DMS 273 treated with DMSO at 0.1 percent for 48 hours (cell line): Measurements from ENCODE around the gene CYP27A1.

ENCODE experiments used
- DNase-seq: peaks from one replicate; lab custom pipeline; 2025; lab: John Stamatoyannopoulos, UW

The CYP27A1 gene

GRCh38 chr2:218858671-218859555 lies 77.0 kb downstream of the CYP27A1 start:
- no peak for DNase-seq

- DNase-seq: no peak
Measured at GRCh38 chr2:218859556-218859987, 77.6 kb downstream of the CYP27A1 start, which contains the start of gene WNT6. Gene WNT6 (plus strand): TSS chr2:218859805. CDS start chr2:218860038, 233 bp downstream.

DNA sequence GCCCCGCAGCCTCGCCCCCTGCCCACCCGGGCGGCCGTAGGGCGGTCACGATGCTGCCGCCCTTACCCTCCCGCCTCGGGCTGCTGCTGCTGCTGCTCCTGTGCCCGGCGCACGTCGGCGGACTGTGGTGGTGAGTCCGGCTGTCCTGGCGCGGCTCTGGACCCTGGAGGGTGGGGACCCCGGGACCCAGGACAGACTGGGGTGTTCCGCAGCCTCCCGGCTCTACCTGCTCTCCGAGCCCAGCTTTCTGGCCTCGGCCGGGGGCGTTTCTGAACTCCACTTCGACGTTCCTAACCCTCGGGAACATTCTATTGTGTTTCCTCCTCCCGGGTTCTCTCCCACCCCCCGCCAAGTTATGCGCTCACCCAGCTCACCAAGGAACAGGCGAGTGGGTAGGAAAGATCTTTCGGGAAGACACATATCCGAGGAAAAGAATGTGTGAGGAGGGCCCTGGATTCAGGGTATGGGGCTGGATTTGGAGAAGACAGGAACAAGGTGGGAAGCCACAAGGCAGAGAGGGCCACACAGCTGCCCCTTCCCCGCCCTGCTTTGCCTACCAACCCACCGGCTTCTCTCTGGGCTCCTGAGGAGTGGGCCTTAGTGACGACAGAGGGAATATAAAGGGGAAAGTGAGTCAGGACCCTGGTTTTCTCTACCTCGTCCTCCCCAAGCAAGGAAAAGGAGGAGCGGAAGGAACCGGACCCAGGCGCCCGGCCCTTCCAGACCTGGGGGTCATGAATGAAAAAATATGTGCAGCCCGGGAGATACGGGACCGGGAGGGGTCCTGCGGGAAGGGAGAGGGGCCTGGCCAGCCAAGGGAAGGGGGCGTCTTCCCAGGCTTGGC lies 78.3 kb downstream of the CYP27A1 start:
- DNase-seq: no peak

DNA sequence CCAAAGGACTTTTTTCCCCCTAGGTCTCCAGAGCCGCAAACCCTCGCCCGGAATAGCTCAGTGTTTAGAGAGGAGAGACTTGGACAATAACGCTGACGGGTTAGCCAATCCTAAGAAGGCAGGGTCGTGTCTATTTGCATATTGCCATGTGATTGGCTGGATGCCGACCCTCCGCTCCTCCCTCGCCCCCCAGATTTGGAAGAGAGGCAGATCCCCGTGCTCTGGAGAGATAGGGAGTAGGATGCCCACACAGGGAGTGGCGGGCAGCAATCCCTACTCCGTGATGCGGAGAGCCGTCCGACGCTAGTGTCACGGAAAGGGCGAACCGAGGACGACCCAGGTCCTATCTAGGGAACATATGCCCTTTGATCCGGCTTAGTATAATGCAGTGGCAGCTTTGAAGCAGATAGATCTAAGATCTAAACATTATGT lies 79.0 kb downstream of the CYP27A1 start:
- DNase-seq: peak; percentile 91

- no peak for DNase-seq
Measured at GRCh38 chr2:218861645-218862318, 79.8 kb downstream of the CYP27A1 start.

DNA sequence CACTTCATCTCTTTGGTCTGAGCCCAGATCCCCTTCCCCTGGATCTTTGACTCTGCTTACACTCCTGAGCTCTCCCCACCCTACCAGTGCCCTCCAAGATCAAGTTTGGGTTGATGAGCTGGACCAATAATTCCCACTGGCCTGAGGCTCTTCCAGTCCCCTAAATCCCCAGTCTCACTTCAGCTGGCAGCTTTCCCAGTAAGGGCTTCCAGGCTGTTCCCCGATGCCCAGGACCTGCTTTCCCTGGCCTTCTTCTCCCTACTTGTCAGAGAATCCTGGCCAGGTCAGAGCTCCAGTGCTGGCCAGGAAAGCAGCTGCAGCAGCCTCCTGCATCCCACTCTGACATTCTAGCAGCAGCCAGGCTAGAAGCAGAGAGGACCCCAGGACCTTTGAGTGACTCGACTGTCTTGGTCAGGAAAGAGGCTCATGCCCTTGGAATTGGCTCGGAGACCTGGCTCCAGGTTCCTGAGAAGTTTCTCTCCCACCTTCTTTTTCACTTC lies 81.1 kb downstream of the CYP27A1 start:
- no peak for DNase-seq
